SU-DHL-6 (cell line): ENCODE measurements around the gene AAR2.

Experiments
- CTCF ChIP-seq: fragments of 200-600 bp; sonication (generic); IDR thresholded peaks from one replicate; pipeline ENCODE4 v1.5.1; 2017; ENCODE audit warnings: antibody characterized with exemption, mild to moderate bottlenecking, low read length, moderate library complexity; ENCODE audit not compliant: insufficient read depth, poor library complexity, severe bottlenecking
- EZH2phosphoT487 ChIP-seq: fragments of 200-600 bp; sonication (generic), shearing (Covaris generic); conservative IDR thresholded peaks from 2 replicates; pipeline ENCODE4 v1.6.1; 2018; ENCODE audit warnings: mild to moderate bottlenecking, antibody characterized with exemption, low read length, moderate library complexity, mixed read lengths

GRCh38 chr20:36270744-36271638 lies 34.7 kb downstream of the AAR2 start:
- TF ChIP-seq CTCF (no peak), EZH2phosphoT487 (no peak)
